A549 (cell line): ENCODE data around the gene ENO4.

Experiments
- GATA3 ChIP-seq: IDR thresholded peaks from 2 replicates; pipeline ENCODE4 v1.6.1; 2012; ENCODE audit warnings: borderline replicate concordance
- HDAC2 ChIP-seq: fragments of 200-600 bp; sonication (generic); IDR thresholded peaks from 2 replicates; pipeline ENCODE4 v1.6.1; 2016
- JUN ChIP-seq, 2 experiments: fragments of >200 bp; sonication (Bioruptor Twin); formaldehyde crosslinking; IDR thresholded peaks; 2 replicates in 1 of 2; 3 replicates in 1 of 2; pipeline ENCODE4 v1.6.1; 2016 to 2017
- MAFK ChIP-seq: fragments of 450-650 bp; IDR thresholded peaks from 2 replicates; pipeline ENCODE4 v1.6.1; 2014; ENCODE audit not compliant: partially characterized antibody
- MAZ ChIP-seq: fragments of 150-350 bp; IDR thresholded peaks from 2 replicates; pipeline ENCODE4 v1.6.1; 2014; ENCODE audit warnings: antibody characterized with exemption, low read depth, low read length, borderline replicate concordance
- MYC ChIP-seq: IDR thresholded peaks from 2 replicates; pipeline ENCODE4 v1.6.1; 2012; ENCODE audit warnings: mild to moderate bottlenecking, inconsistent platforms, low read length, improper control_type of control experiment, borderline replicate concordance
- POLR2A ChIP-seq: IDR thresholded peaks from 2 replicates; pipeline ENCODE4 v1.6.1; 2012; ENCODE audit warnings: mild to moderate bottlenecking, low read length
- RAD21 ChIP-seq, 2 experiments: fragments of >200 bp in 1 of 2; sonication (Bioruptor Twin) in 1 of 2; formaldehyde crosslinking in 1 of 2; IDR thresholded peaks in 1 of 2; conservative IDR thresholded peaks in 1 of 2; 2 replicates in 1 of 2; 3 replicates in 1 of 2; pipeline ENCODE4 v1.6.1; 2012 to 2018; ENCODE audit warnings: inconsistent platforms in 1 of 2
- RNF2 ChIP-seq: fragments of 200-600 bp; sonication (generic); IDR thresholded peaks from 2 replicates; pipeline ENCODE4 v1.6.1; 2016; ENCODE audit warnings: low read depth, mild to moderate bottlenecking, antibody characterized with exemption, moderate library complexity, borderline replicate concordance
- TF ChIP-seq, protein P1 (sequence below): fragments of >200 bp; sonication (Bioruptor Twin); formaldehyde crosslinking; IDR thresholded peaks from 3 replicates; pipeline ENCODE4 v1.5.1; 2016
- TF ChIP-seq, protein P2 (sequence below): IDR thresholded peaks from 2 replicates; pipeline ENCODE4 v1.6.1; 2012; ENCODE audit warnings: low read depth, borderline replicate concordance
- TF ChIP-seq, protein P3 (sequence below): fragments of 200-600 bp; sonication (generic); IDR thresholded peaks from 2 replicates; pipeline ENCODE4 v1.6.1; 2016; ENCODE audit warnings: antibody characterized with exemption, mild to moderate bottlenecking, moderate library complexity

DNA sequence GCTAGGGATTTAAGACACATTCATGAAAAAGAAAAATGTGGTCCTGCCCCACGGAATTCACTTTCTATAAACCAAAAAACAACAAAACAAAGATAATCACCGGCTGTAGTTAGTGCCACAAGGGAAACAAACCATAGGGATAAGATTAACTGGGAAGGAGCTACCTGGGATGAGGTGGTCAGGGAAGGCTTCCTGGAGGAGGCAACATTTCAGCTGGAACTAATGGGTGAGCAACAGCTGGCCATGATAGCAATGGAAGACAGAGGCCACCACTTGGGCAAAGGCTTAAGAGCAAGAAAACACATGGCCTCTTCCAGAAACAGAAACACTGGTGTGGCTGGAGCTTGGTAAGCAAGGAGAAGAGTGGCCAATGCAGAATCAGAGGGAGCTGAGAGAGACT, 38.4 kb upstream of the ENO4 start:
- no peak for TF ChIP-seq MAZ
- TF ChIP-seq, protein P1, sequence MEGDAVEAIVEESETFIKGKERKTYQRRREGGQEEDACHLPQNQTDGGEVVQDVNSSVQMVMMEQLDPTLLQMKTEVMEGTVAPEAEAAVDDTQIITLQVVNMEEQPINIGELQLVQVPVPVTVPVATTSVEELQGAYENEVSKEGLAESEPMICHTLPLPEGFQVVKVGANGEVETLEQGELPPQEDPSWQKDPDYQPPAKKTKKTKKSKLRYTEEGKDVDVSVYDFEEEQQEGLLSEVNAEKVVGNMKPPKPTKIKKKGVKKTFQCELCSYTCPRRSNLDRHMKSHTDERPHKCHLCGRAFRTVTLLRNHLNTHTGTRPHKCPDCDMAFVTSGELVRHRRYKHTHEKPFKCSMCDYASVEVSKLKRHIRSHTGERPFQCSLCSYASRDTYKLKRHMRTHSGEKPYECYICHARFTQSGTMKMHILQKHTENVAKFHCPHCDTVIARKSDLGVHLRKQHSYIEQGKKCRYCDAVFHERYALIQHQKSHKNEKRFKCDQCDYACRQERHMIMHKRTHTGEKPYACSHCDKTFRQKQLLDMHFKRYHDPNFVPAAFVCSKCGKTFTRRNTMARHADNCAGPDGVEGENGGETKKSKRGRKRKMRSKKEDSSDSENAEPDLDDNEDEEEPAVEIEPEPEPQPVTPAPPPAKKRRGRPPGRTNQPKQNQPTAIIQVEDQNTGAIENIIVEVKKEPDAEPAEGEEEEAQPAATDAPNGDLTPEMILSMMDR = no peak
- no peak for TF ChIP-seq RNF2
- TF ChIP-seq HDAC2 = no peak
- no peak for TF ChIP-seq RAD21 (conservative IDR thresholded peaks at IDR 0.05 in 1 of 2, IDR thresholded peaks at IDR 0.05 in 1 of 2)
- TF ChIP-seq, protein P2, sequence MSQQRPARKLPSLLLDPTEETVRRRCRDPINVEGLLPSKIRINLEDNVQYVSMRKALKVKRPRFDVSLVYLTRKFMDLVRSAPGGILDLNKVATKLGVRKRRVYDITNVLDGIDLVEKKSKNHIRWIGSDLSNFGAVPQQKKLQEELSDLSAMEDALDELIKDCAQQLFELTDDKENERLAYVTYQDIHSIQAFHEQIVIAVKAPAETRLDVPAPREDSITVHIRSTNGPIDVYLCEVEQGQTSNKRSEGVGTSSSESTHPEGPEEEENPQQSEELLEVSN = no peak
- no peak for TF ChIP-seq GATA3
- TF ChIP-seq, protein P3, sequence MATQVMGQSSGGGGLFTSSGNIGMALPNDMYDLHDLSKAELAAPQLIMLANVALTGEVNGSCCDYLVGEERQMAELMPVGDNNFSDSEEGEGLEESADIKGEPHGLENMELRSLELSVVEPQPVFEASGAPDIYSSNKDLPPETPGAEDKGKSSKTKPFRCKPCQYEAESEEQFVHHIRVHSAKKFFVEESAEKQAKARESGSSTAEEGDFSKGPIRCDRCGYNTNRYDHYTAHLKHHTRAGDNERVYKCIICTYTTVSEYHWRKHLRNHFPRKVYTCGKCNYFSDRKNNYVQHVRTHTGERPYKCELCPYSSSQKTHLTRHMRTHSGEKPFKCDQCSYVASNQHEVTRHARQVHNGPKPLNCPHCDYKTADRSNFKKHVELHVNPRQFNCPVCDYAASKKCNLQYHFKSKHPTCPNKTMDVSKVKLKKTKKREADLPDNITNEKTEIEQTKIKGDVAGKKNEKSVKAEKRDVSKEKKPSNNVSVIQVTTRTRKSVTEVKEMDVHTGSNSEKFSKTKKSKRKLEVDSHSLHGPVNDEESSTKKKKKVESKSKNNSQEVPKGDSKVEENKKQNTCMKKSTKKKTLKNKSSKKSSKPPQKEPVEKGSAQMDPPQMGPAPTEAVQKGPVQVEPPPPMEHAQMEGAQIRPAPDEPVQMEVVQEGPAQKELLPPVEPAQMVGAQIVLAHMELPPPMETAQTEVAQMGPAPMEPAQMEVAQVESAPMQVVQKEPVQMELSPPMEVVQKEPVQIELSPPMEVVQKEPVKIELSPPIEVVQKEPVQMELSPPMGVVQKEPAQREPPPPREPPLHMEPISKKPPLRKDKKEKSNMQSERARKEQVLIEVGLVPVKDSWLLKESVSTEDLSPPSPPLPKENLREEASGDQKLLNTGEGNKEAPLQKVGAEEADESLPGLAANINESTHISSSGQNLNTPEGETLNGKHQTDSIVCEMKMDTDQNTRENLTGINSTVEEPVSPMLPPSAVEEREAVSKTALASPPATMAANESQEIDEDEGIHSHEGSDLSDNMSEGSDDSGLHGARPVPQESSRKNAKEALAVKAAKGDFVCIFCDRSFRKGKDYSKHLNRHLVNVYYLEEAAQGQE = no peak
- TF ChIP-seq MYC = no peak
- TF ChIP-seq MAFK = no peak
- TF ChIP-seq POLR2A = no peak
- TF ChIP-seq JUN (IDR thresholded peaks at IDR 0.05) = no peak
